Cardiac fibroblast (primary cell): ENCODE results near the gene TAF1L.

Source experiments
- DNase-seq, 2 donors: peaks; one replicate each; pipeline versions ENCODE4 v3.0.0 to v3.0.0-alpha.2; 2010; ENCODE audit warnings: low read depth in 2 of 2
- H3K4me3 ChIP-seq, 2 donors: replicated peaks in 1 of 2; 1 replicate in 1 of 2; 2 replicates in 1 of 2; pipeline ENCODE4 v1.5.1; 2011; ENCODE audit warnings: low read depth in 2 of 2, low read length in 2 of 2, mild to moderate bottlenecking in 2 of 2, moderate library complexity in 1 of 2
- TF ChIP-seq, protein P1 (sequence below): IDR thresholded peaks from one replicate; pipeline ENCODE4 v1.5.1; 2011; ENCODE audit warnings: low read depth, mild to moderate bottlenecking, low read length, inconsistent platforms

Gene TAF1L, protein sequence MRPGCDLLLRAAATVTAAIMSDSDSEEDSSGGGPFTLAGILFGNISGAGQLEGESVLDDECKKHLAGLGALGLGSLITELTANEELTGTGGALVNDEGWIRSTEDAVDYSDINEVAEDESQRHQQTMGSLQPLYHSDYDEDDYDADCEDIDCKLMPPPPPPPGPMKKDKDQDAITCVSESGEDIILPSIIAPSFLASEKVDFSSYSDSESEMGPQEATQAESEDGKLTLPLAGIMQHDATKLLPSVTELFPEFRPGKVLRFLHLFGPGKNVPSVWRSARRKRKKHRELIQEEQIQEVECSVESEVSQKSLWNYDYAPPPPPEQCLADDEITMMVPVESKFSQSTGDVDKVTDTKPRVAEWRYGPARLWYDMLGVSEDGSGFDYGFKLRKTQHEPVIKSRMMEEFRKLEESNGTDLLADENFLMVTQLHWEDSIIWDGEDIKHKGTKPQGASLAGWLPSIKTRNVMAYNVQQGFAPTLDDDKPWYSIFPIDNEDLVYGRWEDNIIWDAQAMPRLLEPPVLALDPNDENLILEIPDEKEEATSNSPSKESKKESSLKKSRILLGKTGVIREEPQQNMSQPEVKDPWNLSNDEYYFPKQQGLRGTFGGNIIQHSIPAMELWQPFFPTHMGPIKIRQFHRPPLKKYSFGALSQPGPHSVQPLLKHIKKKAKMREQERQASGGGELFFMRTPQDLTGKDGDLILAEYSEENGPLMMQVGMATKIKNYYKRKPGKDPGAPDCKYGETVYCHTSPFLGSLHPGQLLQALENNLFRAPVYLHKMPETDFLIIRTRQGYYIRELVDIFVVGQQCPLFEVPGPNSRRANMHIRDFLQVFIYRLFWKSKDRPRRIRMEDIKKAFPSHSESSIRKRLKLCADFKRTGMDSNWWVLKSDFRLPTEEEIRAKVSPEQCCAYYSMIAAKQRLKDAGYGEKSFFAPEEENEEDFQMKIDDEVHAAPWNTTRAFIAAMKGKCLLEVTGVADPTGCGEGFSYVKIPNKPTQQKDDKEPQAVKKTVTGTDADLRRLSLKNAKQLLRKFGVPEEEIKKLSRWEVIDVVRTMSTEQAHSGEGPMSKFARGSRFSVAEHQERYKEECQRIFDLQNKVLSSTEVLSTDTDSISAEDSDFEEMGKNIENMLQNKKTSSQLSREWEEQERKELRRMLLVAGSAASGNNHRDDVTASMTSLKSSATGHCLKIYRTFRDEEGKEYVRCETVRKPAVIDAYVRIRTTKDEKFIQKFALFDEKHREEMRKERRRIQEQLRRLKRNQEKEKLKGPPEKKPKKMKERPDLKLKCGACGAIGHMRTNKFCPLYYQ (N-terminal part only)

DNA sequence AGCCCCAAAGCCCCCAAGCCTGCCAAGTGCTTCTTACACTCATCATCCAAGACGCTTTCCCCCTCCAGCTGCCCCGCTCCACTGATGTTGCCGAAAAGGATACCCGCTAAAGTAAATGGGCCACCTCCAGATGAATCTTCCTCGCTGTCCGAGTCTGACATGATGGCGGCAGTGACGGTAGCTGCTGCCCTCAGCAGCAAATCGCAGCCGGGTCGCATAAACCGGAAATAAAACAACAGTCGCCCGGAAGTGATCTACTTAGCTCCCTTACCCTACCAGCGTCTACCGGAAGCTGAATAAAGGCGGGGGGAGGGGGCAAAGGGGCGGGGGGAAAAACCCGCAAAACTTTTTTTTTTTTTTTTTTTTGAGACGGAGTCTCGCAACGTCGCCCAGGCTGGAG lies at the start of gene TAF1L:
TSS of gene TAF1L (minus strand) at position 308 of the 400 bp plus-strand sequence. CDS start at position 218, 90 bp downstream.
- DNase-seq, result no peak
- TF ChIP-seq, protein P1, sequence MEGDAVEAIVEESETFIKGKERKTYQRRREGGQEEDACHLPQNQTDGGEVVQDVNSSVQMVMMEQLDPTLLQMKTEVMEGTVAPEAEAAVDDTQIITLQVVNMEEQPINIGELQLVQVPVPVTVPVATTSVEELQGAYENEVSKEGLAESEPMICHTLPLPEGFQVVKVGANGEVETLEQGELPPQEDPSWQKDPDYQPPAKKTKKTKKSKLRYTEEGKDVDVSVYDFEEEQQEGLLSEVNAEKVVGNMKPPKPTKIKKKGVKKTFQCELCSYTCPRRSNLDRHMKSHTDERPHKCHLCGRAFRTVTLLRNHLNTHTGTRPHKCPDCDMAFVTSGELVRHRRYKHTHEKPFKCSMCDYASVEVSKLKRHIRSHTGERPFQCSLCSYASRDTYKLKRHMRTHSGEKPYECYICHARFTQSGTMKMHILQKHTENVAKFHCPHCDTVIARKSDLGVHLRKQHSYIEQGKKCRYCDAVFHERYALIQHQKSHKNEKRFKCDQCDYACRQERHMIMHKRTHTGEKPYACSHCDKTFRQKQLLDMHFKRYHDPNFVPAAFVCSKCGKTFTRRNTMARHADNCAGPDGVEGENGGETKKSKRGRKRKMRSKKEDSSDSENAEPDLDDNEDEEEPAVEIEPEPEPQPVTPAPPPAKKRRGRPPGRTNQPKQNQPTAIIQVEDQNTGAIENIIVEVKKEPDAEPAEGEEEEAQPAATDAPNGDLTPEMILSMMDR, result no peak
- no peak within 1 kb of the TSS for H3K4me3 ChIP-seq

DNA sequence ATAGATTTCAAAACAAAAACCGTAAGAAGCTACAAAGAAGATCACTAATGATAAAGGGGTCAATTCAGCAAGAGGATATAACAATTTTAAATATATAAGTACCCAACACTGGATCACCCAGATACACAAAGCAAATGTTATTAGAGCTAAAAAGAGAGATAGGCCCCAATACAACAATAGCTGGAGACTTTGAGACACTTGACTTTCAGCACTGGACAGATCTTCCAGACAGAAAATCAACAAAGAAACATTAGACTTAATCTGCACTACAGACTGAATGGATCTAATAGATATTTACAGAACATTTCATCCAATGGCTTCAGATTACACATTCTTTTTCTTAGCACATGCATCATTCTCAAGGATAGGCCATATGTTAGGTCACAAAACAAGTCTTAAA lies 46.3 kb upstream of the TAF1L start:
- TF ChIP-seq, protein P1, result no peak
- no peak overlapping the region for H3K4me3 ChIP-seq
- DNase-seq, result no peak

DNA sequence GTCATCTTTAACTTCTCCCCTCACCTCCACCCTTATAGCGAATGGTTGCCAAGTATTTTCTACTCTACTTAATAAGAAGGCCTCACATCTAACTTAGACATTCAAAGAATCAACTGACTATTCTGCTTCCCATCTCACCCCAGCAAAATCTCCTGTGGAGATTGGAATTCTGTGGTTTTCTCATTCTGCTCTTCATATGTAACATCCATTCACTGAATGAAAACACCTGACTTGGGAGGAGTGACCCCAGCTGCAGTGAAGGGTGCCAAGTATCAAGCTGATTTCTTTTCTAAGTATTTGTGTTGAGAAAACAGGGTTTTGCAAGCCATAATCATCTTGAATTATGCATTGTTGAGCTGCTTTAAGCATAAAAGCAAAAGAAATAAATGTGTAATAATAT lies 42.5 kb upstream of the TAF1L start:
- H3K4me3 ChIP-seq, result no peak overlapping the region
- TF ChIP-seq, protein P1, result no peak
- DNase-seq, result no peak

DNA sequence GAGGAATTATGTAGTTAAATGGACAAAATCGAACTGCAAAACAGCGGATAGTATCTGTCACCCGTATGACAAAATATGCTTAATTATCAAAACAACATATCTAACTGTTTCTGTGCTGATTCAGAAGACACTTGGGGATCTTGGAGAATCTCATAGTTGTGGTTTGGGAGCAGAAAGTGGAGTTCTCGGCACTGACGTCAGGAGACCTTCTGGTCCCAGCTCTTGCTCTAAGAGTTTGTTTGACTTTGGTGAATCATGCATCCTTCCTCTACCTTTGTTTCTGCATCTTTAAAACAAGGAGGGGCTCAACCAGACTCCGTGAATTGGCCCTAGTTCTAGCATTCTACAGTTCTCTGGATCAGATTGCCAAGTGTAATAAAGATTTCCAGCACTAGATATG lies 37.0 kb upstream of the TAF1L start:
- DNase-seq, result peak; percentile 3 to 70
- TF ChIP-seq, protein P1, result no peak
- no peak overlapping the region for H3K4me3 ChIP-seq

DNA sequence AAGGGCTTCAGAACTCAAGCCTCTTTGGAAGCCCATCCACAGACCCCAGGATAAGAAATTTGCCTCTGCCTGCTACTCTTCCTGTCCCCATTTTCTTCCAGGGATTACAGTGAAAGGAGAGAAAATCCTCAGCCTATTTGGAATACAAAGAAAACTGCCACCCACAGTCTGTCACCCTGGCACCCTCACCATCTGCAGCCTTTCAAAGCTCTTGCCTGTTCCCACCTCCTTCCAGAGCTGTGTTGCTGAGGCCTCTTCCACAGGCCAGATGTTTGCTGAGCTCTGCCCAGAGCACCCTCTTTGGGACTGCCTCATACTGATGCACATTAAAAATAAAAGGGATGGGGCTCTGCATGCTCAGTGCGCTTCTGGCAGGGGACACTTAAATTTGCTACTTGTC lies 35.9 kb upstream of the TAF1L start:
- DNase-seq, result no peak
- no peak overlapping the region for H3K4me3 ChIP-seq
- TF ChIP-seq, protein P1, result no peak

DNA sequence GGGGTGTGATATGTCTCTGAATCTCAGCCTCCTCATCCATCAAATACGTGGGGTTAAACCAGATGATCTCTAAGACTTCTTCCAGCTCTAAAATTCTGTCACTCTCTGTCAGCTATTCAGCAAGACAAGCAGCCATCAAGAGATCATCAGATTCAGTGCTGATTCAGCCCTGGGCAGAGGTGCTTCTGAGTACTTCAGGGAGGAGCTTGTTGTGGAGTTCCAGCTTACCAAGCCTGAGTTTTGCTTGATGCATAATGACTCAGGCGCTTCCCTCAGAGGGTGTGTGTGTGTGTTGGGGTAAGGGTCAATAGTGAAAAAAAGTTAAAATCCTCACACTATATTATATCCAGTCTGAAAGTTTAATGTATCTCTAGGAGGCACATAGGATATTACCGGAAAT lies 29.6 kb upstream of the TAF1L start:
- TF ChIP-seq, protein P1, result no peak
- H3K4me3 ChIP-seq, result no peak overlapping the region
- peak; percentile 8 to 35 for DNase-seq
